AG04449 (cell line): Measurements from ENCODE around the gene IQCK.

Experiments
- CTCF ChIA-PET: fragments of 350-600 bp; formaldehyde crosslinking; extraction: SDS; loops from one replicate; lab custom pipeline; 2021; ENCODE audit warnings: antibody characterized with exemption; lab: Yijun Ruan, JAX
- POLR2A ChIA-PET: fragments of 400-600, 350-600 bp; formaldehyde crosslinking; extraction: SDS; loops from one replicate; lab custom pipeline; 2020; ENCODE audit warnings: antibody characterized with exemption, inconsistent platforms; lab: Yijun Ruan, JAX
- DNase-seq: peaks from one replicate; pipeline ENCODE4 v3.0.0-alpha.2; 2010; ENCODE audit warnings: low read depth, low spot score
- H3K4me3 ChIP-seq: 2 replicates; pipeline ENCODE4 v1.5.1; 2011; ENCODE audit warnings: low read depth, mild to moderate bottlenecking, control low read depth, low read length
- CTCF ChIP-seq: IDR thresholded peaks from one replicate; pipeline ENCODE4 v1.5.1; 2011; ENCODE audit warnings: mild to moderate bottlenecking, moderate library complexity, low read length, control low read depth, inconsistent platforms; ENCODE audit not compliant: insufficient read depth; ENCODE audit errors: missing control alignments

IQCK gene

GRCh38 chr16:19837331-19837980, 119.4 kb downstream of the IQCK start:
- no peak overlapping the region for H3K4me3 ChIP-seq
- CTCF ChIA-PET, result interaction anchor here (1.2 kb wide), 1 partner anchor 49 kb away, joined by 4 read pairs; no protein-coding TSS in a partner anchor

GRCh38 chr16:19837984-19838707, 120.1 kb downstream of the IQCK start:
- ChIA-PET POLR2A (no interaction called here), CTCF (interaction anchor here (1.2 kb wide), 1 partner anchor 49 kb away, joined by 4 read pairs; no protein-coding TSS in a partner anchor)
- no peak for TF ChIP-seq CTCF
- DNase-seq, result no peak
- H3K4me3 ChIP-seq, result no peak overlapping the region

More at GRCh38 chr16:19837331-19837980, 119.4 kb downstream of the IQCK start:
- no peak for DNase-seq
- POLR2A ChIA-PET, result no interaction called here
- TF ChIP-seq CTCF, result no peak

GRCh38 chr16:19840524-19841110, 122.5 kb downstream of the IQCK start:
- H3K4me3 ChIP-seq, result no peak overlapping the region
- no peak for TF ChIP-seq CTCF
- no peak for DNase-seq
- ChIA-PET POLR2A (no interaction called here), CTCF (interaction anchor here (1.6 to 2.1 kb wide), 2 partner anchors 9 to 14 kb away, joined by 3 to 4 read pairs; no protein-coding TSS in a partner anchor)

- no peak for DNase-seq
- no peak for TF ChIP-seq CTCF
- CTCF ChIA-PET, result interaction anchor here (2.1 kb wide), 1 partner anchor 14 kb away, joined by 4 read pairs; no protein-coding TSS in a partner anchor
- H3K4me3 ChIP-seq, result no peak overlapping the region
- POLR2A ChIA-PET, result no interaction called here
Observed at GRCh38 chr16:19841184-19841583, 123.1 kb downstream of the IQCK start.

GRCh38 chr16:19842426-19843157, 124.5 kb downstream of the IQCK start:
- H3K4me3 ChIP-seq, result no peak overlapping the region
- POLR2A ChIA-PET, result no interaction called here
- CTCF ChIA-PET, result no interaction called here
- TF ChIP-seq CTCF, result no peak
- DNase-seq, result no peak

- POLR2A ChIA-PET, result no interaction called here
- DNase-seq, result no peak
- no peak for TF ChIP-seq CTCF
- no peak overlapping the region for H3K4me3 ChIP-seq
- CTCF ChIA-PET, result no interaction called here
Observed at GRCh38 chr16:19843371-19843770, 125.3 kb downstream of the IQCK start.
